H1 (cell line): ENCODE data around the gene TEX44. TPM values are rescaled to one million over a fixed set of nuclear protein-coding genes. Genes with fewer than 3 reads are reported as not detected.

Experiments used
- CTCF ChIA-PET: fragments of 300-600 bp; sonication (Branson Sonifier 250); formaldehyde crosslinking; loops from one replicate; lab custom pipeline; 2021; ENCODE audit not compliant: partially characterized antibody; lab: Charles Lee
- POLR2A ChIA-PET: fragments of 300-600 bp; sonication (Branson Sonifier 250); formaldehyde crosslinking; loops from one replicate; lab custom pipeline; 2021; ENCODE audit warnings: inconsistent platforms; ENCODE audit not compliant: partially characterized antibody; lab: Charles Lee
- DNase-seq, 2 experiments: peaks; one replicate each; pipeline versions ENCODE4 v3.0.0 to v3.0.0-alpha.2; 2010 to 2022; ENCODE audit warnings: low spot score in 2 of 2, low read depth in 1 of 2, mixed read lengths in 1 of 2
- FAIRE-seq: peaks from 2 replicates; lab custom pipeline; 2011; peaks lifted over from hg19 to GRCh38; lab: Jason Lieb, UNC
- H2AFZ ChIP-seq: 2 replicates; pipeline ENCODE4 v1.8.1; 2012; ENCODE audit warnings: low read length, inconsistent platforms
- H2AK5ac ChIP-seq: 2 replicates; pipeline ENCODE4 v1.6.1; 2013; ENCODE audit warnings: low read depth, low read length
- H2BK120ac ChIP-seq: replicated peaks from 2 replicates; pipeline ENCODE3; 2013; ENCODE audit warnings: low read depth, low read length, inconsistent platforms
- H2BK12ac ChIP-seq: 2 replicates; pipeline ENCODE4 v1.6.1; 2013; ENCODE audit warnings: low read depth, low read length
- H2BK15ac ChIP-seq: 2 replicates; pipeline ENCODE4 v1.6.1; 2013; ENCODE audit warnings: low read length
- H2BK20ac ChIP-seq: 2 replicates; pipeline ENCODE4 v1.6.1; 2013; ENCODE audit warnings: low read length
- H2BK5ac ChIP-seq: 2 replicates; pipeline ENCODE4 v1.6.1; 2013; ENCODE audit warnings: low read depth, low read length
- H3K14ac ChIP-seq: 2 replicates; pipeline ENCODE4 v1.6.1; 2013; ENCODE audit warnings: inconsistent platforms; ENCODE audit not compliant: insufficient read length
- H3K18ac ChIP-seq: 2 replicates; pipeline ENCODE4 v1.6.1; 2013; ENCODE audit warnings: low read length; ENCODE audit errors: extremely low read depth
- H3K23ac ChIP-seq: 2 replicates; pipeline ENCODE4 v1.6.1; 2013; ENCODE audit warnings: inconsistent platforms; ENCODE audit not compliant: insufficient read length
- H3K23me2 ChIP-seq: 2 replicates; pipeline ENCODE4 v1.6.1; 2013; ENCODE audit warnings: low read depth, low read length
- H3K27ac ChIP-seq: 2 replicates; pipeline ENCODE4 v1.6.1; 2011; ENCODE audit warnings: low read depth, low read length, inconsistent platforms
- H3K27me3 ChIP-seq, 4 experiments: replicated peaks in 1 of 4; 1 replicate in 1 of 4; 2 replicates in 3 of 4; pipeline versions ENCODE4 v1.6.1 to v1.8.1; 2011 to 2013; ENCODE audit warnings: low read length in 3 of 4, mild to moderate bottlenecking in 3 of 4, inconsistent platforms in 2 of 4, mixed read lengths in 2 of 4, moderate library complexity in 1 of 4; ENCODE audit not compliant: control insufficient read depth in 3 of 4, insufficient read depth in 3 of 4; ENCODE audit errors: extremely low read depth in 1 of 4
- H3K36me3 ChIP-seq, 4 experiments: 2 replicates each; pipeline versions ENCODE4 v1.6.1 to v1.8.1; 2011 to 2013; ENCODE audit warnings: mild to moderate bottlenecking in 4 of 4, low read length in 3 of 4, moderate library complexity in 2 of 4, control low read depth in 1 of 4, inconsistent platforms in 1 of 4; ENCODE audit not compliant: insufficient read depth in 4 of 4, control insufficient read depth in 2 of 4
- H3K4ac ChIP-seq: replicated peaks from 2 replicates; pipeline ENCODE3; 2013; ENCODE audit warnings: low read length, low read depth, mixed read lengths, inconsistent platforms; ENCODE audit not compliant: insufficient read length
- H3K4me1 ChIP-seq, 4 experiments: replicated peaks in 1 of 4; 1 replicate in 1 of 4; 2 replicates in 3 of 4; pipeline versions ENCODE4 v1.6.1 to v1.8.1; 2011 to 2013; ENCODE audit warnings: low read length in 3 of 4, inconsistent platforms in 2 of 4, mixed read lengths in 1 of 4; ENCODE audit not compliant: insufficient read depth in 4 of 4, control insufficient read depth in 3 of 4
- H3K4me2 ChIP-seq, 2 experiments: 2 replicates each; pipeline versions ENCODE4 v1.6.1 to v1.8.1; 2011 to 2013; ENCODE audit warnings: low read depth in 2 of 2, low read length in 2 of 2, control low read depth in 1 of 2, inconsistent platforms in 1 of 2, mild to moderate bottlenecking in 1 of 2; ENCODE audit not compliant: insufficient read depth in 1 of 2
- H3K4me3 ChIP-seq, 4 experiments: fragments of 200-600, 300-600 bp in 1 of 4; sonication (generic), shearing (Covaris generic), sonication (Bioruptor Twin) in 1 of 4; 2 replicates each; pipeline versions ENCODE4 v1.5.1 to v1.8.1; 2011 to 2016; ENCODE audit warnings: low read length in 4 of 4, low read depth in 3 of 4, control low read depth in 2 of 4, inconsistent platforms in 2 of 4, mild to moderate bottlenecking in 2 of 4, mixed read lengths in 1 of 4, moderate library complexity in 1 of 4; ENCODE audit not compliant: insufficient read depth in 2 of 4; ENCODE audit errors: extremely low read depth in 1 of 4
- H3K56ac ChIP-seq: replicated peaks from 2 replicates; pipeline ENCODE3; 2013; ENCODE audit warnings: low read depth, mild to moderate bottlenecking, mixed read lengths, low read length, inconsistent platforms; ENCODE audit not compliant: insufficient read length
- H3K79me1 ChIP-seq: 2 replicates; pipeline ENCODE4 v1.6.1; 2013; ENCODE audit warnings: low read depth, low read length, control low read depth
- H3K79me2 ChIP-seq, 2 experiments: 2 replicates each; pipeline versions ENCODE4 v1.6.1 to v1.8.1; 2012 to 2013; ENCODE audit warnings: low read length in 2 of 2, mild to moderate bottlenecking in 2 of 2, inconsistent platforms in 1 of 2; ENCODE audit not compliant: insufficient read depth in 2 of 2, control insufficient read depth in 1 of 2
- H3K9ac ChIP-seq, 4 experiments: replicated peaks in 1 of 4; 1 replicate in 1 of 4; 2 replicates in 3 of 4; pipeline versions ENCODE4 v1.6.1 to v1.8.1; 2011 to 2013; ENCODE audit warnings: low read depth in 3 of 4, low read length in 3 of 4, control low read depth in 2 of 4, mild to moderate bottlenecking in 2 of 4, moderate library complexity in 2 of 4, inconsistent platforms in 1 of 4; ENCODE audit errors: extremely low read depth in 1 of 4
- H3K9me3 ChIP-seq, 2 experiments: 2 replicates each; pipeline versions ENCODE4 v1.6.1 to v1.8.1; 2012 to 2013; ENCODE audit warnings: mild to moderate bottlenecking in 2 of 2, moderate library complexity in 2 of 2, control low read depth in 1 of 2, inconsistent platforms in 1 of 2, low read depth in 1 of 2, low read length in 1 of 2, mixed read lengths in 1 of 2; ENCODE audit not compliant: insufficient read depth in 2 of 2
- H4K20me1 ChIP-seq, 2 experiments: replicated peaks in 1 of 2; 2 replicates each; pipeline versions ENCODE3 to v1.8.1; 2011 to 2013; ENCODE audit warnings: inconsistent platforms in 2 of 2, low read length in 2 of 2, mild to moderate bottlenecking in 1 of 2; ENCODE audit not compliant: insufficient read depth in 2 of 2, control insufficient read depth in 1 of 2
- H4K5ac ChIP-seq: 2 replicates; pipeline ENCODE4 v1.6.1; 2013; ENCODE audit warnings: low read length, low read depth, mixed read lengths, inconsistent platforms; ENCODE audit not compliant: insufficient read length
- H4K8ac ChIP-seq: 2 replicates; pipeline ENCODE4 v1.8.0; 2013; ENCODE audit warnings: mild to moderate bottlenecking, moderate library complexity, low read length, inconsistent platforms; ENCODE audit not compliant: insufficient read depth; ENCODE audit errors: extremely low read depth
- H4K91ac ChIP-seq: replicated peaks from 2 replicates; pipeline ENCODE3; 2013; ENCODE audit warnings: low read length, mixed read lengths, inconsistent platforms; ENCODE audit not compliant: insufficient read length
- CBX8 ChIP-seq: fragments of 300-800, 300-1000 bp; sonication (generic); IDR thresholded peaks from 2 replicates; pipeline ENCODE4 v1.7.1; 2016; ENCODE audit warnings: low read depth, low read length, borderline replicate concordance
- CEBPB ChIP-seq: IDR thresholded peaks from 2 replicates; pipeline ENCODE4 v1.6.1; 2012; ENCODE audit warnings: low read depth, low read length
- CTBP2 ChIP-seq: IDR thresholded peaks from 2 replicates; pipeline ENCODE4 v1.7.0; 2011; ENCODE audit warnings: borderline replicate concordance, mild to moderate bottlenecking, moderate library complexity, mixed read lengths, low read length; ENCODE audit not compliant: insufficient read depth, insufficient read length
- EP300 ChIP-seq, 2 experiments: IDR thresholded peaks; 1 replicate in 1 of 2; 2 replicates in 1 of 2; pipeline ENCODE4 v1.6.1; 2011 to 2012; ENCODE audit warnings: low read depth in 2 of 2, low read length in 2 of 2, mild to moderate bottlenecking in 2 of 2, borderline replicate concordance in 1 of 2, inconsistent platforms in 1 of 2, moderate library complexity in 1 of 2
- EZH2 ChIP-seq: fragments of 200-600 bp; sonication (generic); IDR thresholded peaks from 2 replicates; pipeline ENCODE4 v1.7.1; 2012; ENCODE audit warnings: low read depth, mild to moderate bottlenecking, moderate library complexity, low read length, inconsistent platforms; ENCODE audit not compliant: severe bottlenecking
- NRF1 ChIP-seq: IDR thresholded peaks from 2 replicates; pipeline ENCODE4 v1.6.1; 2011; ENCODE audit warnings: mild to moderate bottlenecking, low read depth, low read length, improper control_type of control experiment
- RAD21 ChIP-seq, 2 experiments: IDR thresholded peaks in 1 of 2; conservative IDR thresholded peaks in 1 of 2; 2 replicates each; pipeline ENCODE4 v1.6.1; 2011; ENCODE audit warnings: low read depth in 2 of 2, low read length in 2 of 2, improper control_type of control experiment in 1 of 2, inconsistent platforms in 1 of 2, mild to moderate bottlenecking in 1 of 2, moderate library complexity in 1 of 2
- SP1 ChIP-seq: IDR thresholded peaks from 2 replicates; pipeline ENCODE4 v1.6.1; 2011; ENCODE audit warnings: low read depth, low read length
- TEAD4 ChIP-seq: IDR thresholded peaks from 2 replicates; pipeline ENCODE4 v1.6.1; 2012; ENCODE audit warnings: low read depth, low read length, inconsistent platforms, mixed read lengths
- YY1 ChIP-seq: IDR thresholded peaks from 2 replicates; pipeline ENCODE4 v1.6.1; 2011; ENCODE audit warnings: low read depth, mild to moderate bottlenecking, low read length
- WGBS, 2 experiments: shearing (Covaris generic) in 1 of 2; methylation state at CpG; one replicate each; pipeline versions ENCODE4 v1.1.6 to v1.1.7; 2013 to 2015; ENCODE audit warnings: low lambda C conversion rate in 2 of 2, mixed read lengths in 2 of 2, inconsistent platforms in 1 of 2, low coverage in 1 of 2, missing lambda C conversion rate in 1 of 2; ENCODE audit not compliant: insufficient replicate concordance in 2 of 2, insufficient coverage in 1 of 2, insufficient read length in 1 of 2; ENCODE audit errors: extremely low coverage in 1 of 2, missing lambda C conversion rate in 1 of 2; 5-methylcytosine and 5-hydroxymethylcytosine counted together
- polyA plus RNA-seq, 7 experiments: library from polyadenylated mRNA; depleted of rRNA in 3 of 7; stranded (reverse) in 5 of 7; unstranded in 2 of 7; fragments of >200 nt in 5 of 7; fragments of 200-250 nt in 2 of 7; gene quantifications; 1 replicate in 5 of 7; 2 replicates in 1 of 7; 4 replicates in 1 of 7; pipeline versions ENCODE4 v1.2.1 to v1.2.3, GENCODE V29; 2011 to 2013; ENCODE audit warnings: missing spikeins in 2 of 7, mixed read lengths in 2 of 7
- total RNA-seq: library from RNA; stranded (reverse); fragmentation: NEBNext Ultra II Directional; extraction: Animal tissue kit (Norgen Biotek cat#: 25700); gene quantifications from 2 replicates; pipeline ENCODE4 v1.2.1, GENCODE V29; 2021
- TF ChIP-seq, protein P1 (sequence below), 3 experiments: IDR thresholded peaks; 1 replicate in 2 of 3; 2 replicates in 1 of 3; pipeline versions ENCODE4 v1.5.1 to v1.6.1; 2011; ENCODE audit warnings: low read length in 3 of 3, mild to moderate bottlenecking in 3 of 3, inconsistent platforms in 2 of 3, low read depth in 1 of 3, moderate library complexity in 1 of 3; ENCODE audit not compliant: insufficient read depth in 1 of 3; ENCODE audit errors: control extremely low read depth in 1 of 3

Gene TEX44
- total and polyA plus RNA-seq, 2 of the 8 experiments (the other 6 are each of a cell fraction or from before 2014, with no cell fraction given), result not detected

DNA sequence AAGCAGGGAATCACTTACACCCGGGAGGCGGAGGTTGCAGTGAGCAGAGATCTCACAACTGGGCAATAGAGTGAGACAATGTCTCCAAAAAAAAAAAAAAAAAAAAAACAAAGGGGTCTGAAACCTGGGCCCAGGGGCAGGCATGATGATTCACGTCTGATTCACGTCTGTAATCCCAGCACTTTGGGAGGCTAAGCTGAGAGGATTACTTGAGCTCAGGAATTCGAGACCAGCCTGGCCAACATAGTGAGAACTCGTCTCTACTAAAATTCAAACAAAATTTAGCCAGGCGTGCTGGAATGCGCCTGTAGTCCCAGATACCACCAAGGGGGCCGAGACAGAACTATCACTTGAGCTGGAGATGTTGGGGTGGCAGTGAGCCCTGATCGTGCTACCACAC, 30.3 kb downstream of the TEX44 start:
- no peak overlapping the region for H3K14ac ChIP-seq
- H3K36me3 ChIP-seq, result no peaks in the 10 kb centered on the region; a peak in 1 of 8 replicates
- no peak overlapping the region for H2AFZ ChIP-seq
- H4K91ac ChIP-seq, result no peak overlapping the region
- no peaks in the 10 kb centered on the region for H3K79me1 ChIP-seq
- no peak overlapping the region for H3K4ac ChIP-seq
- no peak overlapping the region for H2AK5ac ChIP-seq
- H3K79me2 ChIP-seq, result no peaks in the 10 kb centered on the region
- CTCF ChIA-PET, result interaction anchor here (0.6 to 12.3 kb wide), 8 partner anchors 10 to 136 kb away, joined by 3 to 179 read pairs (median 4); no protein-coding TSS in a partner anchor
- 93% methylated on average over 10 of the region's 10 CpGs; no CpG with 5 or more reads in 1 of the 2 experiments for WGBS, 2 experiments
- TF ChIP-seq CTBP2 (no peak), EP300 (IDR thresholded peaks at IDR 0.05; ENCODE audit: borderline replicate concordance in 1 of 2, low read depth in 2 of 2, low read length in 2 of 2) (no peak), EZH2 (no peak), RAD21 (IDR thresholded peaks at IDR 0.05 in 1 of 2, conservative IDR thresholded peaks at IDR 0.05 in 1 of 2; ENCODE audit: low read depth in 2 of 2, low read length in 2 of 2) (no peak), CBX8 (no peak), YY1 (no peak), SP1 (no peak), TEAD4 (no peak), NRF1 (no peak), CEBPB (no peak)
- TF ChIP-seq, protein P1, sequence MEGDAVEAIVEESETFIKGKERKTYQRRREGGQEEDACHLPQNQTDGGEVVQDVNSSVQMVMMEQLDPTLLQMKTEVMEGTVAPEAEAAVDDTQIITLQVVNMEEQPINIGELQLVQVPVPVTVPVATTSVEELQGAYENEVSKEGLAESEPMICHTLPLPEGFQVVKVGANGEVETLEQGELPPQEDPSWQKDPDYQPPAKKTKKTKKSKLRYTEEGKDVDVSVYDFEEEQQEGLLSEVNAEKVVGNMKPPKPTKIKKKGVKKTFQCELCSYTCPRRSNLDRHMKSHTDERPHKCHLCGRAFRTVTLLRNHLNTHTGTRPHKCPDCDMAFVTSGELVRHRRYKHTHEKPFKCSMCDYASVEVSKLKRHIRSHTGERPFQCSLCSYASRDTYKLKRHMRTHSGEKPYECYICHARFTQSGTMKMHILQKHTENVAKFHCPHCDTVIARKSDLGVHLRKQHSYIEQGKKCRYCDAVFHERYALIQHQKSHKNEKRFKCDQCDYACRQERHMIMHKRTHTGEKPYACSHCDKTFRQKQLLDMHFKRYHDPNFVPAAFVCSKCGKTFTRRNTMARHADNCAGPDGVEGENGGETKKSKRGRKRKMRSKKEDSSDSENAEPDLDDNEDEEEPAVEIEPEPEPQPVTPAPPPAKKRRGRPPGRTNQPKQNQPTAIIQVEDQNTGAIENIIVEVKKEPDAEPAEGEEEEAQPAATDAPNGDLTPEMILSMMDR (IDR thresholded peaks at IDR 0.05; ENCODE audit: control extremely low read depth in 1 of 3, insufficient read depth in 1 of 3, low read depth in 1 of 3, low read length in 3 of 3), result no peak
- H3K4me1 ChIP-seq, result peaks cover 6 to 13% (median 10%) of the 10 kb centered on the region in 4 experiments
- H2BK12ac ChIP-seq, result peak overlapping the region; percentile 94; the same call in 1 of the 2 replicates
- H2BK15ac ChIP-seq, result no peak overlapping the region
- H3K4me3 ChIP-seq, result no peak overlapping the region
- no peak overlapping the region for H4K5ac ChIP-seq
- no peak overlapping the region for H3K27ac ChIP-seq
- H2BK120ac ChIP-seq, result no peak overlapping the region
- no peaks in the 10 kb centered on the region for H4K20me1 ChIP-seq
- DNase-seq, result no peak
- no peak for FAIRE-seq
- no peak overlapping the region for H3K18ac ChIP-seq
- H2BK5ac ChIP-seq, result no peak overlapping the region
- H3K23ac ChIP-seq, result no peak overlapping the region
- no peaks in the 10 kb centered on the region for H3K27me3 ChIP-seq
- H3K23me2 ChIP-seq, result no peaks in the 10 kb centered on the region
- no peak overlapping the region for H4K8ac ChIP-seq
- POLR2A ChIA-PET, result interaction anchor here (0.6 to 7.3 kb wide), 9 partner anchors 9 to 85 kb away, joined by 3 to 69 read pairs (median 5); partner anchors contain the start of gene PTMA
- no peak overlapping the region for H2BK20ac ChIP-seq
- H3K9ac ChIP-seq, result no peak overlapping the region
- no peak overlapping the region for H3K4me2 ChIP-seq
- H3K9me3 ChIP-seq, result no peaks in the 10 kb centered on the region
- no peak overlapping the region for H3K56ac ChIP-seq
